Suprapubic skin (tissue), 4 donors: ENCODE results near the gene ENPP3.

Source experiments
- POLR2A ChIP-seq, 2 donors: fragments of 450-650 bp; IDR thresholded peaks; one replicate each; pipeline ENCODE4 v1.6.1; 2017; ENCODE audit warnings: antibody characterized with exemption in 2 of 2, mild to moderate bottlenecking in 2 of 2, moderate library complexity in 2 of 2
- POLR2AphosphoS5 ChIP-seq, 3 donors: sonication (generic); formaldehyde crosslinking; IDR thresholded peaks; one replicate each; pipeline ENCODE4 v1.6.1; 2017; ENCODE audit warnings: antibody characterized with exemption in 3 of 3
- TF ChIP-seq, protein P1 (sequence below), 2 donors: fragments of 200-600 bp in 1 of 2; fragments of 450-650 bp in 1 of 2; sonication (generic) in 1 of 2; IDR thresholded peaks; one replicate each; pipeline ENCODE4 v1.5.1; 2016 to 2019; ENCODE audit warnings: antibody characterized with exemption in 2 of 2, mild to moderate bottlenecking in 1 of 2, moderate library complexity in 1 of 2

DNA sequence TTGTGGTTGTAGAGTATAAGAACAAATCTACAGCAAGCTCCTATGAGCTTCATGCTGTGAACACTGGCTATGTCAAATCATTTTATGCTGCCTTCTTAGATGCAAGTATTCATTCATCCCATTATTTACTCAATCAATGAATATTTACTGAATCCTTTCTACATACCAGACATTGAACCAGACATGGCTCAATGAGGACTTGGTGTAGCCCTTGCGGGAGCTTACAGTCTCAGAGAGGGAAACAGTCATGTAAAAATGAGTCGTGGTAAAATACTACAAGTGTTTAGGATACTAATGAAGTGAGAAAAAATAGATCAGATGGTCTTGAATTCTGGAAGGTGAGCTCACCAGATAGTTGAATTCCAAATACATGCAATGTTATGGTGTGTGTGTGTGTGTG lies 125.9 kb downstream of the ENPP3 start:
- TF ChIP-seq POLR2A (IDR thresholded peaks at IDR 0.05) (no peak), POLR2AphosphoS5 (IDR thresholded peaks at IDR 0.05) (no peak)
- TF ChIP-seq, protein P1, sequence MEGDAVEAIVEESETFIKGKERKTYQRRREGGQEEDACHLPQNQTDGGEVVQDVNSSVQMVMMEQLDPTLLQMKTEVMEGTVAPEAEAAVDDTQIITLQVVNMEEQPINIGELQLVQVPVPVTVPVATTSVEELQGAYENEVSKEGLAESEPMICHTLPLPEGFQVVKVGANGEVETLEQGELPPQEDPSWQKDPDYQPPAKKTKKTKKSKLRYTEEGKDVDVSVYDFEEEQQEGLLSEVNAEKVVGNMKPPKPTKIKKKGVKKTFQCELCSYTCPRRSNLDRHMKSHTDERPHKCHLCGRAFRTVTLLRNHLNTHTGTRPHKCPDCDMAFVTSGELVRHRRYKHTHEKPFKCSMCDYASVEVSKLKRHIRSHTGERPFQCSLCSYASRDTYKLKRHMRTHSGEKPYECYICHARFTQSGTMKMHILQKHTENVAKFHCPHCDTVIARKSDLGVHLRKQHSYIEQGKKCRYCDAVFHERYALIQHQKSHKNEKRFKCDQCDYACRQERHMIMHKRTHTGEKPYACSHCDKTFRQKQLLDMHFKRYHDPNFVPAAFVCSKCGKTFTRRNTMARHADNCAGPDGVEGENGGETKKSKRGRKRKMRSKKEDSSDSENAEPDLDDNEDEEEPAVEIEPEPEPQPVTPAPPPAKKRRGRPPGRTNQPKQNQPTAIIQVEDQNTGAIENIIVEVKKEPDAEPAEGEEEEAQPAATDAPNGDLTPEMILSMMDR (IDR thresholded peaks at IDR 0.05) = no peak
